ENCODE measurements around the gene TMED9.
A peak's percentile ranks its signal among the peaks of the same experiment; 100 is the strongest.
"Not testable (repeated sequence)": the region's sequence is repeated elsewhere in the genome, so short reads cannot be mapped to it uniquely, and the experiment has no call there.

Gene TMED9

DNA sequence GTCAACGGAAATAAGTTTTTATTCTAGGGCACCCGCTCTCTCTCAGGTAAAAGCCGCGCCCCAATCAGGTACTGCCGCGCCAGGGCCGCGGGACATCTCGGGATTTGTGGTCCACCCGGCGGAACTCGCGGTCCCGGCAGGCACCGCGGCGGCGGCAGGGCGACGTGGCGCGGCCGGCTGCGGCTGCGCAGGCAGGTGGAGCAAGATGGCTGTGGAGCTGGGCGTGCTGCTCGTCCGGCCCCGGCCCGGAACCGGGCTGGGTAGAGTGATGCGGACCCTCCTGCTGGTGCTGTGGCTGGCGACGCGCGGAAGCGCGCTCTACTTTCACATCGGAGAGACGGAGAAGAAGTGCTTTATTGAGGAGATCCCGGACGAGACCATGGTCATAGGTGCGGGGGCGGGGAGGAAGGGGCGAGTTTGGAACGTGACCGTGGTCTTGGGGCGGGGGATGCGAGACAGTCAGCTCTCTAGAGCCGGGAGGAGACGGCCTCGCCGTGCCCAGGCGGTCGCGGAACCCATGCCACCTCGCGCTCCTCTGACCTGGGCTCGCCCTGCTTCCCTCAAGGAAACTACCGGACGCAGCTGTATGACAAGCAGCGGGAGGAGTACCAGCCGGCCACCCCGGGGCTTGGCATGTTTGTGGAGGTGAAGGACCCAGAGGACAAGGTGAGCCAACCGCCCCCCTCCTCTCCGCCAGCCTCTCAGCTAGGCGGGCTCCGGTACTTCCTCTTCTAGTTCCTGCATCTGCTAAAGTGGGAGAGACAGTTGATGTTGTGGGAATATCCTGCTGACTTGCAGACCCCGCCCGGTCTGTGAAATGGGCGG, at the start of gene TMED9:
Gene TMED9 (plus strand): TSS at position 194 of the 825 bp plus-strand sequence. CDS start 12 bp downstream, at position 206.
- DNase-seq: peak; percentile 89 to 90

GRCh38 chr5:177542816-177543465, 49.1 kb upstream of the TMED9 start:
- no peak for DNase-seq

DNA sequence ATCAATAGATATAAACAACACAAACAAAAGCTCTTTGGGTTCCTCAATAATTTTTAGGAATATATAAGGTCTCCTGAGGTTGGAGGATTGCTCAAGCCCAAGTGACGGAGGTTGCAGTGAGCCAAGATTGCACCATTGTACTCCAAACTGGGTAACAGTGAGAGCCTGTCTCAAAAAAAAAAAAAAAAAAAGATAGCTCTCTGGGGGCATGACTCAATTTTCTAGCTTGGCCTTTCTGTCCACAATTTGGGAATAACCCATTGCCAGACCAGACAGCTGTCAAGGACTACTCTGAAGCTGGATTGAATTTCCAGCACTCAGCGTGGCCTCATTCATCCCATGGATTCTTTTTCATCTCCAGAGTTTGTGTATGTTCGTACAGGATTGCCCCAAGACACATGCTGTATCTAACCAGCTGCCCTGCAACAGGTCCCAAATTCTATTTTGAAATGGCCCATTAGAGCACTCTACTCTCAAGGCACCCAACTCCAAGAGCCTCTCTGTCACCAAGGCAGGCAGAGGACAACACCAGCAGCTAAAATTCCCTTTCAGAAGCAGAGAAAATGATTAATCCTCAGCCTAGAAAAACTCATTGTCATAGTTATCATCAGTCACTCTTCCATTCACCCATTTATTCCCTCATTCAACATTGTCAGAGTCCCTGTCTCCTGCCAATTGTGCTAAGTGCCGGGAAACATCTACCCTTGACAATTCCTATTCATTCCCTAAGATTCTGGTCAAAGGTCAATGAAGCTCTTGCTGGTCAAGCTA, 46.3 kb upstream of the TMED9 start:
- peak in 1 of 2 donors; percentile 45 for DNase-seq

- DNase-seq: peak in 1 of 2 donors; percentile 23
These were observed 45.7 kb upstream of the TMED9 start for GRCh38 chr5:177546258-177546741.

- DNase-seq: no peak
These were observed 44.3 kb upstream of the TMED9 start for GRCh38 chr5:177547736-177548135.

DNA sequence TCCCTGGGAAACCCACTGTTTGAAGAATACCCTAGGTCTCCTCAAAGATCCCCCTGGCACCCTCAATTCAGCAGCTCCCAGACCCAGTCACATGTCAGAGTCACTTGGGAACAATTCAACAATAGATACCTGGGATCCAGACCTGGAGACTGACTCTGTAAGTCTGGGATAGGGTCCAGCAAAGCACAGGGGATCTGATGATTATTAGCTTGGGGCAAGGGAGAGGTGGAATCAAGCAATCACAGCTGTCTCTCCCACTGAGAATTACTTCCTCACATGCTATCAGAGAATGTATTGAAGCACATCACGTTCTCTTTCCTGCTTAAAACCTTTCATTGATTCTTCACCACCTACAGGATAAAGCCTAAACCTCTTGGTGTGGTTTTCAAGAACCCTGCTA, 43.5 kb upstream of the TMED9 start:
- no peak for DNase-seq

DNA sequence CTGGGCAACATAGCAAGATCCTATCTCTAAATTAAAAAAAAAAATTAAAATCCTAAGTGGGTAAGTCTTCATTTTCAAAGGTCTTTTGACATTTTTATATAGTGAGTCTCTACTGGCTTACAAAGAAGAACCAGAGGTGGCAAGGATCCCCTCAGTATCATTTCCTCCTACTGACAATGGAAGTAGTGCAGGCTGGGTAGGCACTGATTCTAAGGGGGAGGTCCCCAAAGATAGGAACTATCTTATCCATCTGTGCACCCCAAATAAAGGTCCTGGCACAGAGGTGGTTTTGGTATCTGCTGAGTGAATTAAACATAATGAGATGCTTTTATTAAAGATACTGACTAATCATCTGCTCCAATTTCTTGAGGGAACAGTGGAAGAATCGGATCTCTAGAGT, 41.9 kb upstream of the TMED9 start:
- no peak for DNase-seq

DNA sequence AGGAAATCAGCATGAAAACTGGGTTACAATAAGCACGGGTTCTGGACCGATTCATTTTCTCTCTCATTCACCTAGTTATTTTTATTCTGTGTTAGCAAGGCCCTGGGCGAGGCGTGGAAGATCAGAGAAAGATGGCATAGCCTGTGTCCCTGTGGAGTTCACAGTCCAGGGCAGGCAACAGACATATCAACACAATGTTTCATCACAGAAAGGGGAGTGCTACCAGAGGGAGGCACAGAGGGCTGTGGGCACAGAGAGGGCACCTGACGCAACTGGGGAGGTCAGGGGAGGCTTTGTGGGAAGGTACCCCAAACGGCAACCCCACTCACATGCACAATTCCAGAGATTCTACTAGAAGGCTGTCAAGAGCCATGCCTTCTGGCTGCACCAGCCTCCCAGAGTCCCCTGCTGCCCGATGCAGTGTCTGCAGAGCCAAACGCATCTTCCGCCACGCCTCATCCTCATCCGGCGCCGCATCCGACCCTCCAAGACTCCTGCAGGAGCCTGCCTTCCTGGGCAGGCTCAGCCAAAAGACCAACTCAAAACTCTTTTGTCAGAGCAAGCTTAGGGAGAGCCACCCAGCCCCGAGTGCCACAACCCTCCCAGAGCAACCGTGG, 39.1 kb upstream of the TMED9 start:
- DNase-seq: no peak

DNA sequence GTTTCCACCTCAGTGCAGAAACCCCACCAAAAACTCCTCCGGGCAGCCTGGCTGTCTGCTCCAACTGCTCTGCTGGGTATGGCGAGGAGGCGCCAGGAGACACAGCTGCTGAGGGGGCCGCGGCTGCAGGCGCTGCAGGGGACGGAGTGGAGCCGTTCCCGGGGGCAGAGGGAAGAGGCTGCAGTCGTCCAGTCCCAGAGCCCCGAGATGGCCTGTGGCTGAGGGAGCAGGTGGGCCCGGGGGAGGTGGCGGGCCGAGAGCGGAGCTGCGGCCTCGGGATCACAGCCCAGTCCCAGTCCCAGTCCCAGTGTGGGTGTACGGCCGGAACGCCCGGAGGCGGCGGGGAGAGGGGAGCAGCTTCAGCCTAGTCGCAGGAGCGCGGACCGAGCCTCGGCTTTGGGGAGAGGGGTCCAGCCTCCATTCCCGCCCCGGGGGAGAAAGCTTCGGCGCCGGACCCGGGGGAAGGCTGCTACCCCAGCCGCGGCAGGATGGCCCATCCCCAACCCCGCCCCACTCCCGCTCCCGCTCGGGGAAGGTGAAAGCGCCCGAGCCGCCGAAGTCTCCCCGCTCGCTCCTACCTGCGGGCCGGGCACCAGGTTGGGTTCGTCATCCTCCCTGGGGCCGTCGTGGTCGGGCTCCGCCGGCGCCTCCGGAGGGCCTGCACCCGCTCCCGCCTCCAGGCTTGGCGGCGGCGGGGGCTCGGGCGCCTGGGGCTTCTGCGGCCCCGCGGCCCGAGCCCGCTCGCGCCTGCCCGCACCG, 38.2 kb upstream of the TMED9 start:
- peak in 1 of 2 donors; percentile 20 for DNase-seq

DNA sequence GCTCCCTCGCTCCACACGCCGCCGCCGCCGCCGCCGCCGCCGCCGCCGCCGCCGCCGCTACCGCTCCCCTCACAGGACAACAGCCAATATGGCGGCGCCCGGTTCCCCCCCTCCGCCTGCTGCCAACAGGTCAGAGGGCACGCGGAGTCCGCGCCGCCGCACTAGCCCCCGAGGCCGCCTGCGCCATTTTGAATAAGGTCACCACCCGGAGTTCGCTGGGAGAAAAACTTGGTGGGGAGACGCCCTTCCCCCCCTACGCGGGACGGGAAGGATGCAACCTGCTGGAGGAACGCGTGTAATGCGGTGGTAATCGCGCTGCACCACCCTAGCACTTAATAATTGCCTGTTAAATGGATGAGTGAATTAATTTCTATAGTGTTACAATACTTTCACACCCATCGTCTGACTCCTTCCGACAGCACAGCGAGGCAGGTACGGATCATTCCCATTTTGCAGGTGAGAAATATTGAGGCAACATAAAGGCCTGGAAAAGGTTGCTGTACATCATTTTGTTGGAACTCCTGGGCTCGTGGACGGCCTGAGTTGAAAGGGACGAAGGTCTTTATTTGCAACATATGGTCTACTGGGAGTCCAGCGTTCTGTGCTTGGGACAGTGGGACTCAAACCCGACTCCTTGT, 37.4 kb upstream of the TMED9 start, which contains the start of gene FAM193B:
Gene FAM193B (minus strand): TSS at position 90 of the 638 bp plus-strand sequence. CDS start 105 bp downstream, outside the sequence.
- peak; percentile 94 to 96 for DNase-seq

- DNase-seq: no peak
These were observed 36.8 kb upstream of the TMED9 start for GRCh38 chr5:177555228-177555627.

GRCh38 chr5:177555665-177556064, 36.3 kb upstream of the TMED9 start:
- DNase-seq: no peak

- DNase-seq: peak in 1 of 2 donors; percentile 51
These were observed 34.9 kb upstream of the TMED9 start for GRCh38 chr5:177557041-177557647.

GRCh38 chr5:177557796-177558195, 34.2 kb upstream of the TMED9 start:
- DNase-seq: no peak

DNA sequence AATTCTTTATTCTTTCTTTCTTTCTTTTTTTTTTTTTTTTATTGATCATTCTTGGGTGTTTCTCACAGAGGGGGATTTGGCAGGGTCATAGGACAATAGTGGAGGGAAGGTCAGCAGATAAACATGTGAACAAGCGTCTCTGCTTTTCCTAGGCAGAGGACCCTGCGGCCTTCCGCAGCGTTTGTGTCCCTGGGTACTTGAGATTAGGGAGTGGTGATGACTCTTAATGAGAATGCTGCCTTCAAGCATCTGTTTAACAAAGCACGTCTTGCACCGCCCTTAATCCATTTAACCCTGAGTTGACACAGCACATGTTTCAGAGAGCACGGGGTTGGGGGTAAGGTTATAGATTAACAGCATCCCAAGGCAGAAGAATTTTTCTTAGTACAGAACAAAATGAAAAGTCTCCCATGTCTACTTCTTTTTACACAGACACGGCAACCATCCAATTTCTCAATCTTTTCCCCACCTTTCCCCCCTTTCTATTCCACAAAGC, 32.5 kb upstream of the TMED9 start:
- not testable (repeated sequence) for DNase-seq

DNA sequence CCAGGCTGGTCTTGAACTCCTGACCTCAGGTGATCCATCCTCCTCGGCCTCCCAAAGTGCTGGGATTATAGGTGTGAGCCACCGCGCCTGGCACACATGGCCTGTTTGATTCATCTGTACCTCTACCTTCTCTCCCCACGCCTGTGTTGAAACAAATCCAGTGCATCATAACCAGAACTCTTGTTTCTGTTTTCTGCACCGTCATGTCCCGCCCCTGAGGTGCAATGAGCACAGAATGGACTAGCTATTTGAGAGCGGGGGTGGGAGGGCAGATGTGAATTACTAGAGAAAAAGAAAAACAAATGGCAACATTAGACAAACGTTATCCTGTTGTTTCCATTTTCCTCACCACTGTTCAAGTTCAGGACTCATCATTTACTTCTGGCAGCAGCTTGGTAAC, 27.0 kb upstream of the TMED9 start:
- DNase-seq: no peak

DNA sequence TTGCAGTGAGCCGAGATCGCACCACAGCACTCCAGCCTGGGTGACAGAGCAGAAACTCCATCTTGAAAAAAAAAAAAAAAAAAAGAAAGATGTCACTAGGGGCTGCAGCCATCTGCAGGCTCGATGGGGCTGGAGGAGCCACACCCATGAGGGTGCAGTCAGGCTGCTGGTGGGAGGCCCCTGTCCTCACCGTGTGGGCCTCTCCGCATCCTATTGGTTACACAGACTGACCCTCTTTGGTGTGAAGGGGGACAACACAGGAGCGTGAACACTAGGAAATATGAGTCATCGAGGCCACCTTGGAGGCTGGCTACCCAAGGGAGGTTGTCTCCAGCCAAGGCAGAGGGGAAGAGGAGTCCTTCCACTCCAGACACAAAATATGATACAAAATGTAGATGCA, 23.7 kb upstream of the TMED9 start:
- DNase-seq: no peak

DNA sequence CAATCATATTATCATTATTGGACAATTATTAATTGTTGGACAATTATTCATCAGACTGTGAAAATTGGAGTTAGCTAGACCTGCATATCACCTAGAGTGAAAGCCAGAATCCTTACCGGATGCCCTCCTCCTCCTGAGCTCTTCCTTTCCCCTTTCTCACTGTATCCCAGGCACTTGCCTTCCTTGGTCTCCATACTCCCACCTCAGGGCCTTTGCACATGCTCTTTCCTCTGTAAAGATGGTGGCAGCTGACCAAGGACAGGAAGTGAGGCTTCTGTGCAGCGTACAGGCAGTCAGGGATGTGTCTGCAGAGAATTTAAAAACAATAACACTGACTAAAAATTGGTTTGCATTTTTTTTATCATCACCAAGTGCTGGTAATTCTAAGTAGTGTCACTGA, 22.1 kb upstream of the TMED9 start:
- no peak for DNase-seq

GRCh38 chr5:177575488-177575887, 16.5 kb upstream of the TMED9 start:
- DNase-seq: no peak

DNA sequence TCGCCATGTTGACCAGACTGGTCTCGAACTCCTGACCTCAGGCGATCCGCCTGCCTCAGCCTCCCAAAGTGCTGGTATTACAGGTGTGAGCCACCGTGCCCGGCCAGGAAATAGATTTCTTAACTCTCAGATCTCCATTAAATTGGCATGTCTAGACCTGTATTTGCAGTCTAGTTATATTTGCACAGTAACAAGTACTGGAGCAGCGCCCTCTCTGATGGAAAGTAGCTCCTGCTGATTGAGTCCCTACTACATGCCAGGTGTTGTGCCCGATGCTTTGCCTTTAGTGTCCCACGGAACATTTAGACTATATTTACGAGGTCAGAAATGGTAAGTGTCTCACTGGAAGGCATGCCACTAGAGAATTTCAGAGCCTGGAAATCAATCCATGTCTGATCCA, 15.8 kb upstream of the TMED9 start:
- DNase-seq: no peak

DNA sequence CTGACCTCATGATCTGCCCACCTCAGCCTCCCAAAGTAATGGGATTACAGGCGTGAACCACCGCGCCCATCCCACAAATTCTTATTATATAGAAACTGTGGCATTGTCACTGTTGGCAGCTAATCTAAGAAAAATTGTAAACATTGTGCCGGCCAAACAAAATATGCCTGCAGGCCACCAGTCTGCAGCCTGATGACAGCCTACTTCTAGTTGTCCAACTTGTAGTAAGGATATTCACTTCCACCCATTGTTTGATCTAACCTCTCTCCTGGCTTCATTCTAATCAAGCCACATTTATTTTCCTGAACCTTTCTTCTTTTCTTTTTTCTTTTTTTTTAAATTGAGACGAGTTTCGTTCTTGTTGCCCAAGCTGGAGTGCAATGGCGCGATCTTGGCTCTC, 13.7 kb upstream of the TMED9 start:
- DNase-seq: no peak
